Heart left ventricle (tissue), 13 donors: ENCODE results near the gene TOP1.

Source experiments
- POLR2A ChIP-seq, 2 donors: fragments of 450-650 bp; IDR thresholded peaks; one replicate each; pipeline ENCODE4 v1.6.1; 2017; ENCODE audit warnings: antibody characterized with exemption in 2 of 2, mild to moderate bottlenecking in 2 of 2, moderate library complexity in 2 of 2
- TF ChIP-seq, protein P1 (sequence below), 12 donors: fragments of 200-600 bp; sonication (generic) in 4 of 12; IDR thresholded peaks; one replicate each; pipeline versions ENCODE4 v1.5.0 to v1.8.0; 2018 to 2022; ENCODE audit warnings: antibody characterized with exemption in 12 of 12, mild to moderate bottlenecking in 5 of 12
- donor health status: ischemic (EF 13 %, LVEDD 7.1; RV severe dilation, severe dysfunction).
- donor health status: DM: no; HTN: yes; CAD: no.
- donor health status: DM: no; HTN: no; CAD: no.
- donor health status: ischemic (EF 25% LVEDD 6.9; RV normal size, moderate dysfunction).
- donor health status: ischemic (EF 25% LVEDD 5.7; RV mildly dilated, moderate dysfunction).
- donor health status: ischemic (EF 35%, LVEDD 5.7; RV mildly dilated, moderate dysfunction).
- donor health status: nonischemic (EF 11% LVEDD 7.7; RV severe dilation, severe dysfunction).
- donor health status: DM: yes; HTN: yes; CAD: no.
- donor health status: PGD.
- donor health status: ischemic (EF 29% LVEDD 5.4; RV normal size, mild dysfunction).
- donor health status: nonischemic (EF 23%, LVEDD 6.1; RV moderate dilation, normal function).

DNA sequence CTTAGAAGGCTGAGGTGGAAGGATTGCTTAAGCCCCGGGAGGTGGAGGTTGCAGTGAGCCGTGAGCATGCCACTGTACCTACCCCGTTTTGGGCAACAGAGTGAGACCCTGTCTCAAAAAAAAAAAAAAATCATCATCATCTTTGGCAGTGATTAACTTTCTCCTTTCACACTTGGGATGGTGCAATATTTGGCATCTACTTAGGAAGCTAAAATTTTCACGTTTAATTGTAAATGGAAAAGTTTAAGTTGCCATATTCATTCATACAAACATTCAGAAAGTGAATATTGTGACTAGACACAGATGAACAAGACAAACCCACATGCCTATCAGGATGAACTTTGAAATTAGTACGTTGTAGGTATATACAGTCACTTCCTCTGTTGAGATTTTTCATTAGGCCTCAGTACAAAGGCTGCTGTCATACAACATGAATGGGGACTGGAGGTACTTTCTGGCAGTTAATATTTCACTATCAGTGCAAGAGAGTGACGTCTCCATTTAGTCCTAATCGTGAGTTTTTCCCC is 10.3 kb downstream of the TOP1 start:
- TF ChIP-seq, protein P1, sequence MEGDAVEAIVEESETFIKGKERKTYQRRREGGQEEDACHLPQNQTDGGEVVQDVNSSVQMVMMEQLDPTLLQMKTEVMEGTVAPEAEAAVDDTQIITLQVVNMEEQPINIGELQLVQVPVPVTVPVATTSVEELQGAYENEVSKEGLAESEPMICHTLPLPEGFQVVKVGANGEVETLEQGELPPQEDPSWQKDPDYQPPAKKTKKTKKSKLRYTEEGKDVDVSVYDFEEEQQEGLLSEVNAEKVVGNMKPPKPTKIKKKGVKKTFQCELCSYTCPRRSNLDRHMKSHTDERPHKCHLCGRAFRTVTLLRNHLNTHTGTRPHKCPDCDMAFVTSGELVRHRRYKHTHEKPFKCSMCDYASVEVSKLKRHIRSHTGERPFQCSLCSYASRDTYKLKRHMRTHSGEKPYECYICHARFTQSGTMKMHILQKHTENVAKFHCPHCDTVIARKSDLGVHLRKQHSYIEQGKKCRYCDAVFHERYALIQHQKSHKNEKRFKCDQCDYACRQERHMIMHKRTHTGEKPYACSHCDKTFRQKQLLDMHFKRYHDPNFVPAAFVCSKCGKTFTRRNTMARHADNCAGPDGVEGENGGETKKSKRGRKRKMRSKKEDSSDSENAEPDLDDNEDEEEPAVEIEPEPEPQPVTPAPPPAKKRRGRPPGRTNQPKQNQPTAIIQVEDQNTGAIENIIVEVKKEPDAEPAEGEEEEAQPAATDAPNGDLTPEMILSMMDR (IDR thresholded peaks at IDR 0.05) = no peak
- TF ChIP-seq POLR2A (IDR thresholded peaks at IDR 0.05) = no peak
